GM19351 (cell line): ENCODE data around the gene LIG3.
"Not testable (repeated sequence)": the region's sequence is repeated elsewhere in the genome, so short reads cannot be mapped to it uniquely, and the experiment has no call there.

Source experiments
- ATAC-seq: cut with Tn5 transposase; IDR thresholded peaks from one replicate; pipeline ENCODE4 v1.9.1; 2021; ENCODE audit warnings: mild to moderate bottlenecking, moderate library complexity; ENCODE audit not compliant: unreplicated experiment

The LIG3 gene

DNA sequence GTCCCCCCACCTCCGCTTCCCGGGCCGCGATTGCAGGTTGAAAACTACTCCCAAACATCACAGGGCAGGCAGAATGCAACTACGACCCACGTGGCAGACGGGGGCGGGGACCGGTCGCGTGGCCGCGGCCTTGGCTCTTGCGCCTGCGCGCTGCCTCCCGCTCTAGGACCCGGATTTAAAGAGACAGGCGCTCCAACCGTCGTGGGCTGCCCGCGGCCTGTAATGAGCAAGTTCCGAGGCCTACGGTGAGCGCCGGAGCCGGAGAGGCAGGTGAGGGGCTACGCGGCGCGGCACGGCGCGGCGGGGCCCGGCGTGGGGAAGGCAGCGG lies at the start of gene LIG3:
Gene LIG3, plus strand, starts transcription at position 160 of the 328 bp plus-strand sequence. CDS start 2,494 bp downstream, outside the sequence.
- ATAC-seq, result peak; percentile 75

DNA sequence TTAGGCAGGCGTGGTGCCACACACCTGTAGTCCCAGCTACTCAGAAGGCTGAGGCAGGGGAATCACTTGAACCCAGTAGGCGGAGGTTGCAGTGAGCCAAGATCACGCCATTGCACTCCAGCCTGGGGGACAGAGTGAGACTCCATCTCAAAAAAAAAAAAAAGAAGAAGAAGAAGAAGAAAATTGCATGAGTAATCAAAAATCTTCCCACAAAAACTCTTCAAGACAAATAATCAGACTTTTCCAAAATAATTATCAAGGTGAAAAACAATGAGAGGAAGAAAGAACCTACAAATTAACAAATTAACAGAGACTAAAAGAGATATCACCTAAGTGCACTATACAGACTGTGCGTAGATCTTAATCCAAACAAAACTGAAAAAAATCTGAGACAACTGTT lies 29.5 kb upstream of the LIG3 start:
- not testable (repeated sequence) for ATAC-seq

DNA sequence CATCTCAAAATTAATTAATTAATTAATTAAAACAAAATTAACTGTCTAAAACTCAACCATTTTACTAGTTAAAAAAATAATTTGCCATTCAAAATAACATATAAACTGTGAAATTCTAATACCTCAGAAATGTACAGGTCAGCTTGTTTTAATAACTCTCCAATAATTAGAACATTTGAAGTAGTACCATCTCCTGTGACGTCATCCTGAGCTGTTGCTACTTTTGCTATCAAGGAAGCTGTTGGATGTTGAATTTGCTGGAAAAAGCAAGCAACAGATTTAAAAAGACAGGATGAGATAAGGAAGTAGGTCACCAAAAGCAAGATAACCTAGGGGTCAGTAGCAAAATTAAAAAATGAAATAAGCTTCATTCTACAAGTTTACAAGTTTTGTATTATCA lies 21.9 kb upstream of the LIG3 start:
- no peak for ATAC-seq

DNA sequence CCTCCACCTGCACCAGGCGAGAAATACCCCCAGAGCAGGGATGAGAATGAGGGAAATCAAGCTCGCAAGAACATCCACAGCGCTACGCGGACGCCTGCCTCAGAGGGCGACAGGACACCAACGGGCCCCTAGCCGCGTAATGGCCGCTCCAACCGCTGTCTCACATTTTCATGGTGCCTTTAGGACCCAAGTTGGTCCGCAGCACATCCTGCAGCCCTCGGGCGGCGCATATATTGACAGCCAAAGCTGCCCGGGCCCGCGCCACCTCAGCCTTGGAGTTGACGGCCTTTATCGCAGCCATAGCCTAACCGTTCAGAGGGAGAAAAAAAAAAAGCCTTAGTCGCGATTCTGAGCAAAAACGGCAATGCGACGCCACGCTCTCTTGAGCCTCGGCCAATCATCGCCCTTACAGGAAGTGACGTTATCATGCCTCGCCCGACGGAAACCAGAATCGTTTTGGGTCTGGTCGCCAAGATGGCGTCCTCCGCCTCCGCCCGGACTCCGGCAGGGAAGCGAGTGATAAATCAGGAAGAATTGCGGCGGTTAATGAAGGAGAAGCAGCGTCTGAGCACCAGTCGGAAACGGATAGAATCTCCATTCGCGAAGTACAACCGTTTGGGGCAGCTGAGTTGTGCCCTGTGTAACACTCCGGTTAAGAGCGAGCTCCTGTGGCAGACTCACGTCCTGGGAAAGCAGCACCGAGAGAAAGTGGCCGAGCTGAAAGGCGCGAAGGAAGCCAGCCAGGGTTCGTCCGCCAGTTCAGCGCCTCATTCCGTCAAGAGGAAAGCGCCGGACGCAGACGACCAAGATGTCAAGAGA lies 19.0 kb upstream of the LIG3 start, which contains the start of the genes CCT6B and ZNF830:
Gene CCT6B, minus strand, starts transcription at position 368 of the 819 bp plus-strand sequence. Its CDS starts 67 bp downstream, at position 301.
Gene ZNF830, plus strand, starts transcription at position 448 of the 819 bp plus-strand sequence. Its CDS starts 27 bp downstream, at position 475.
- ATAC-seq, result peak; percentile 92

DNA sequence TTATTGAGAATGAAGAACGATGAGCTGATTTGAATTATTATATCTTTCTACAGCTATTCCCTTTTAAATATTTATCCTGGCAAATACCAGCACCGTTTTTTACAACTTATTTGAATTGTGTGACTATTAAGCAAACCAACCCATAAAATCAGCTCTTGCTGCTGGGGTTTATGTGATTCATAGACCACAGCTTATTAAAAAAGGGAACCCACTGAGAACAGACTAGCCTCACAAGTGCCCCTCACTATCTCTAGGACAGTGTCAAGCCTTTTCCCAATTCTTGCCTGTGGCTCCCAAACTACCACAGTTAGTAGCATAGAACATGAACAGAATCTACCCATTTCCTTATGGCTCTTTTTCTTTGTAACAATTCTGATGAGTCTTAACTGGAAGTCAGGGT lies 6.1 kb upstream of the LIG3 start:
- ATAC-seq, result no peak

DNA sequence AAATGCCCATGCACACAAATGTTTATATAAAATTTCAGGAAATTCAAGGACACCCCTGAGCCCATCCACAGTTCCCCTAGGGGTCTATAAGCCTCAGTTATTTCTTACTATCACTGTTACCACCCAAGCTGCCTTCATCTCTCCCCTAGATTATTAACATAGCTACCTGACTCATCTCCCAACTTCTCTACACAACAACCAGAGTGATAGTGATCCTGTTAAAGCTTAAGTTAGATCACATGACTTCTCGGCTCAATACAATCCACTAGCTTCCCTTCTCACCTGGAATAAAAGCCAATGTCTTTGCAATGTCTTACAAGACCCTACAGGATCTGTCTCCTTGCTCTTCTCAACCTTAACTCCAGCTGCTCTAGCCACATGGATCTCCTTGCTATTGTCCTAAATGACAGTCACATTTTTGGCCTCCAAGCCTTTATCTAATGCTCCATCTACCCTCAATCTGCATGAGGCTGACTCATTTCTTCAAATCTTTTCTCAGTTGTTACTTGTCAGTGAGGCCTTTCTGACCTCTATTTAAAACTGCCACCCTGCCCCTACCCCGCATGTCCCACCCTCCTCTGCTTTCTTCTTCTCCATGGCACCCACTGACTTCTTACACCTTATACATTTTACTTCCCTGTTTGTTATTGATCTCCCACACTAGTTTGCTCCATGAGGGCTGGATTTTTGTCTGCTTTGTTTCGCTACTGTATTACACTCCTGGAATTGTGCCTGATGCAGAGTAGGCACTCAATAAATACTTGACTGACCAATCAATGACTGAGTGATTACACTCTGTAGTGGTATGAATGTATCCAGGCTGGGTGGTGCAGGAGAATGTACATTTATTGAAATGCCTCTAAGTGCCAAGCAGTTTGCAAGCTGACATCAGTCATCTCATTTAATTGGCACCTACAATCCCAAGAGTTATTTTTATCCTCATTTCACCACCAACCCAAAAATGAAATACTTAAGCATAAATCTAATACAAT lies 5.2 kb upstream of the LIG3 start:
- ATAC-seq, result no peak

DNA sequence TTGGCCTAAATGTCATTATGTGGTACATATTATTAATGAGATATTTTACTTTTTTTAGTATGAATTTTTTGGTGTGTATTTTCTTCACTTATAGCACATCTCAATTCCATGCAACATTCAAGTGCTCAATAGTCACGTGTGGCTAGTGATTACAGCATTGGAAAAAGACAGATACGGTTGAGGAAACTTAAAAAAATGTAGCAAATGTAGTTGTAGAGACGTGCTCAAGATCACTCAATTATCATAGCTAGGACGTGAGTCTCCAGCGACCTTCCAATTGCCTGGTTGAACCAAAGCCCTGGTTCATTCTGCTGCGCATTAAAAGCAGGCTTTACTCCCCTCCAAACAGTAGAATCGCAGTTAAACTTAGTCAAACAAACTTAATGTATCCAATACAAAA lies 1.2 kb upstream of the LIG3 start:
- ATAC-seq, result no peak

DNA sequence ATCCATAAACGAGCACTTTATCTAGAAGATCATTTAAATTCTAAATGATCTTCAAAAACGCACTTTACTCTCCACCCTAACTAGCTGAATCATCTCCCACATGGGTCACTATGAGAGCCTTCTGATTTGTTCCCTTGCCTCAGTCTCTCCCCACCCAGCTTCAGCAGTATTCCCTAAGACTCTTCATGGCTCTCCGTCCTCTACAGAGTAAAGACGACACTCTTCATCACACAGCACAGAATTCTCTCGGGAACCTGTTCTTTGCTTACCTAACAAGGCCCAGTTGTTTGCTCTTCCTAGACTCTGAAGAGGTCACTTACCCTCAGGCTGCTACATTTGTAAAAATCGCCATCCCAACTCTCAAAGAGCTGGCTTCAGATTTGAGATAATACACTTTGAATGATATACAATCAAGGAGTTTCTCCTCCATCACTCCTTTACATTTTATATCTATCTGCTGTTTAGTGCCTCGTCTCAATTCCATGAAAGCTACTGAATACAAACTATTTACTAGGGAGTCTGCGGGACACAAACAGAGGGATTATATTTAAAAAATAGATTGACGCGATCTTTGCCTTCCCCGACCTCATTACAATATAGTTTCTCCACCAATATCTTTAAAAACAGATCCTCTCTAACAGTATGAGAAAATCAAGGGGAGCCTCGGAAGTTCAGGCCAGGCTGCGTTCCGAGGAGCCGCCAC lies 511 bp upstream of the LIG3 start:
- ATAC-seq, result no peak

DNA sequence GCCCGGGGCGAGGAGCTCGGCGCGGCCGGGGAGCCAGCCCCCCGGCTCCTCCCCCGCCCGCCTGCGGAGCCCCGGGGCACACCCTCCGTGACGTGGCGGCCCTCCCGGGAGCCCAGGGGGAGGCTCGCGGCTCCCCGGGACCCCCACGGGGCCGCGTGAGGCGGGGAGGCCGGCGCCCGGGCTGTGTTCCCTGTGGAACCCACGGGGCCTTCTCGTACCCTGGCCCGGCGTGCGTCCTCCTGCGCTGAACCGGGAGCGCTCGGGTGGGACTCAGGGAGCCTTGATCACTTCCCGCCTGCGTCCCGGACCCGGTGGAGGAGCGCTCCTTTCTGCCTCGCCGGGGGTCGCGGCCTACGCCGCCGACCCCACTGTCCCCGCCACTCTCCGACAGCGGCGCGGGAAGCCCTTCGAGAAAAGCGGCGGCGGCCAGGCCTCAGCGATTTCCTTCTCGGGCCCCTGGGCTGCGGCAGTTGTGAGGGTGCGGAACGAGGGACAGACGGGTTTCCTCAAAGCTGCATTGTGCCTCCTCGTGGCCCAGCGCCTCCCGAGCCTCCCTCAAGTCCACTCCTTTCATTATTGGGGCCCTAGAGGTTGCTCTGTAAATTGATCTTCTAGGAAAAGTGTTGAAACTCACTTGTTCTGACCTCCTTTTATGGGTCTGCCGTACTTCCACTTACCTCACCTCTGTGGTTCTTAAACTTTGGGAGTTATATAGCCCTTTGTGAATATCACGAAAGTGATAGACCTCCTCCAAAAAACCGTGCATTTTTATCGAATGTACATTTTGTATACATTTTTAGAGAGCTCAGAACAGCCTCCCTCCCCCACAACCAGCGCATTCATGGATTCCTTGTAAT lies 597 bp downstream of the LIG3 start:
- peak; percentile 71 for ATAC-seq

DNA sequence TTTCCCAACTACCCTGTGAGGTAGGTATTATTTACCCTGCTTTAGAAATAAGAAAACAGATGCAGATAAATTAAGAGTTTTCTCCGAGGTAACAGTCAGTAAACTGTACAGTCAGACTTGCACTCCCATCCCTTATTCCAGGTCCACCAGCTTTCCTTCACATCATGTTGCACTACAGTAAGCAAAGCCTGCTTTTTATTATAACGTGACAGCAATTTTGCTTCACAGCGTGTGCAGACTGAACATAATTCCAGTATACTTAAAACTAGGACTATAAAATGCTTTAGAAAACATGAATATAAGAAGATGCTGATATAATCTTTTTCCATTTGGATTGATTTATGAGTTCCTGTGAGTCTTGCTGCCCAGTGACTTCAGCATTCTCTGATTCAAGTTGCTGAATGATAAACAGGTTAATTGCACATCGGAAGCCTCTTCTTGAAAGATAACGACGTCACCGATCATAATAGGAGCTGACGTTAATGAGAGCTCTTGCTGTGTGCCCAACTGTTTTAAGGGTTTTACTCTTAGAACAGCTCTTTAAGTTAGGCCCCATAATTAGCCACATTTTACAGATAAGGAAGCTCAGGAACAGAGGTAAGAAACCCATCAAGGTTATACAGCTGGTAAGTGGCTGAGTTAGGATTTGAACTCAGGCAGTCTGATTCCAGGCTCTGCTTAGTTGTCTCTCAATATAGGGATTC lies 1.4 kb downstream of the LIG3 start:
- ATAC-seq, result no peak

DNA sequence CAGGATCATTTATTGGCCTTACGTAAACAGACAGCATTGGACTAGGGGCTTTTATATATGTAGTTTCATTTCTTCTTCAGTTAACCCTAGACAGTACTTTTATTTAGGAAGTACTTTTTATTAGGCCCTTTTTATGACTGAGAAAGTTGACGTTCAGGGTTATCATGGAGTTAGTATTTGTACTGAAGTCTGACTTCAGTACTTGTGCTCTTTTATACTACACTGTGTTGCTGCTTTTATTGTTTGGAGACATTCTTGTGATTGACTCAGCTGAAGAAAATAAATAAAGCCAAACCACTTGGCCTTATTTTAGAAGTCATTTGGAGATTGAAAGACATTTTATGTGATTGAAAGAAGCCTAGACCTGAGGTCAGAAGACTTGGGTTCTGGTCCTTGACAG lies 6.9 kb downstream of the LIG3 start:
- ATAC-seq, result no peak

DNA sequence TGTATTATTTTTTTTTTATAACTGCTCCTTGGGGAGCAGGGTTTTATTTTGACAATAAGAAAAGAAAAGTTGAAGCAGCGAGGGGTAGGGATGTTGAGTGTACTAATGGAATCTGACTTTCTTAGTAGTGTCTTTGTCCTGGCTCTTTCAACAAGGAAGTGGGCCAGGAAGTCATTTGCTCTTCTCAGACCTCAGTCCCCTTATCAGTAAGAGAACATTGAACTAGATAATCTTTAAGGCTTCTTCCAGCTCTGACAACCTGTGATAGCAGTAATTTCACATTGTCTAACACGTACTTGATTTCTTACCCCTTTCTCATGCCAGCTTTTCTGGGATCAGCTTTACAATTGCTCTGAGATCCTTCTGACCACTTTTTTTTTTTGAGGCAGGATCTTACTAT lies 8.3 kb downstream of the LIG3 start:
- ATAC-seq, result no peak

DNA sequence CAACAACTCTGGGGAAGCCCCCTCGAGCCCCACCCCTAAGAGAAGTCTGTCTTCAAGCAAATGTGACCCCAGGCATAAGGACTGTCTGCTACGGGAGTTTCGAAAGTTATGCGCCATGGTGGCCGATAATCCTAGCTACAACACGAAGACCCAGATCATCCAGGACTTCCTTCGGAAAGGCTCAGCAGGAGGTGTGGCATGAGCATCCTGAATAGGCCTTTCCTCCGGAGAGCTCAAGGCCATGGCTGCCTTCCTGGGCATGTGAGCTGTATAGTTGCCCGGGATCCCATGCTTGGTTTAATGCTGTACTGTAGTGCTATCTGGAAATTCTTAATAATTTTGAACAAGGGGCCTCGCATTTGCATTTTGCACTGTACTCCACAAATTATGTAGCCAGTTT lies 9.2 kb downstream of the LIG3 start:
- no peak for ATAC-seq

DNA sequence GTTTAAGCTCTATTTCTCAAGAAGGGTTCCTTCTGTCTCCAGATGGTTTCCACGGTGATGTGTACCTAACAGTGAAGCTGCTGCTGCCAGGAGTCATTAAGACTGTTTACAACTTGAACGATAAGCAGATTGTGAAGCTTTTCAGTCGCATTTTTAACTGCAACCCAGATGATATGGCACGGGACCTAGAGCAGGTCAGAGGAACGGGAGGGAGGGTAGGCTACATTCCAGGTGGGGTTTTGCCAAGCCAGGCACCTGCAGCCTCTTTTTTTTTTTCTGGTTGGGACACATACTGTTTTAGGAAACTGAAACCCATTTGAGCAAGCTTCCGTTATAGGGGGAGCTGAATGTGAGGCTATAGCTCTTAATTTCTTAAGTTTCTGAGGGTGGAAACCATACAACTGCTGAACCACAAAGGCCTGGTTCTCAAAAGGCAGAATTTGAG lies 10.6 kb downstream of the LIG3 start:
- ATAC-seq, result no peak

DNA sequence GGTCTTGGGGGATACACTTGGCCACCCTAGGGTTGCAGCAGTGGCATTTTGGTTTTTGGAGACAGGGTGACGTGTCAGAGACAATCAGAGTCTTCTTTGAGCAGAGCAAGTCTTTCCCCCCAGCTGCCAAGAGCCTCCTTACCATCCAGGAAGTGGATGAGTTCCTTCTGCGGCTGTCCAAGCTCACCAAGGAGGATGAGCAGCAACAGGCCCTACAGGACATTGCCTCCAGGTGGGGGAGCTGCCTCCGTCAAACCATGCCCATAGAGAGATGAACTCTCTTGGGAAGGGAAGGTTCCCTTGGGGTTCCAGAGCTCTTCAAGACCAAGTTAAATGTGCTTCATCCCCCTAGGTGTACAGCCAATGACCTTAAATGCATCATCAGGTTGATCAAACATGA lies 11.3 kb downstream of the LIG3 start:
- no peak for ATAC-seq

DNA sequence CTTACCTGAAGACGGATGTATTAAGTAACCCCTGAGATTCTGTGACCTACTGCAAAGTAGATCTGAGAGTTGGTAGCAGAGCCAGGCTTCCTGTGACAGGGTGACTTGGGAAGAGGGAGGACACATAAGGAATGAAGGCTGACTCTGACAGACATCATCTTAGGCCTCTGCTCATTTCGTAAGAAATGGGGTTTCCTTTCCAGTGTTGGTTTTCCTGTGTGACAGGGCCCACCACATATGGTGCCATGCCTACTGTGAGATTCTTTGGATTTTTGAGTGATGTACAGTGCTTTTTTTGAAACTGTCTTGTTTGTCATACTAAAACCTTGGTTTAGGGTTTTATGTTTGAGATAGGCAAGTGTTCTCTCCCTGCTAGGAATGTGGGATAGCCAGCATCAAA lies 12.7 kb downstream of the LIG3 start:
- ATAC-seq, result no peak

DNA sequence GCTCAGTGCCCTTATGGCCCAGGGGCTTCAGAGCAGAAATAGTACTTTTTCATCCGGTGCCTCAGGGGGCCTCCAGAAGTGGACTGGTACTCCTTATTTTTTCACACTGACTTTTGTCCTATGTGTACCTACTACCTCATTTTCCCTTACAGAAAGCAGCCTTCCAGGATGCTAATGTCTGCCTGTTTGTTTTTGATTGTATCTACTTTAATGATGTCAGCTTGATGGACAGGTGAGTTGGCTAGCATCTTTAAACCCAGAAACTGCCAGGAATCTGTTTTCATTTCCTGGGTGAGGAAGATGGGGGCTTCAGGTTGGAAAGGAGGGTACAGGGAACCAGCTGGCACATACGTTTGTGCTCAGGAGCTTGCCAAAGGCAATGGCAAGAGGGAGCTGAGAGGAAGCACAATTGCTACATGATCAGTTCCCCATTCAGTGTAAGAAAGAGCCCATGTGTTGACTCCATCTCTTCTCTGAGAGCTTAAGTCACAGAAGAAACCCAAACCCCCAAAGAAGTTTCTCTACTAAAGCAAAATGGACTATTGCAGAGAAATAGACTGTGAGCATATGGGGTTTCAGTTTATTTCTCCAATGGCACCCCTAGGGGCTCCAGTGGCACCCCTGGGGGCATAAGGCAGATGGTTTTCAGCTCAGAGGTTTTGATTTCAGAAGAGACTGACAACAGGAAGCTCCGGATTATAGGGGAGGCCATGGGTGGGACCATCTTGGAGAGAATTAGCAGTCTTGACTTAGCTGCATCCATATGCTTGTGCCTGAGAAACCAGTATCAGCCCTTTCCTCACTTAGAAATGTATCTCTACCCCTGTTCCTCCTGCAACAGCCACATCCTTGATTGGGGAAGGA lies 16.3 kb downstream of the LIG3 start:
- no peak for ATAC-seq

DNA sequence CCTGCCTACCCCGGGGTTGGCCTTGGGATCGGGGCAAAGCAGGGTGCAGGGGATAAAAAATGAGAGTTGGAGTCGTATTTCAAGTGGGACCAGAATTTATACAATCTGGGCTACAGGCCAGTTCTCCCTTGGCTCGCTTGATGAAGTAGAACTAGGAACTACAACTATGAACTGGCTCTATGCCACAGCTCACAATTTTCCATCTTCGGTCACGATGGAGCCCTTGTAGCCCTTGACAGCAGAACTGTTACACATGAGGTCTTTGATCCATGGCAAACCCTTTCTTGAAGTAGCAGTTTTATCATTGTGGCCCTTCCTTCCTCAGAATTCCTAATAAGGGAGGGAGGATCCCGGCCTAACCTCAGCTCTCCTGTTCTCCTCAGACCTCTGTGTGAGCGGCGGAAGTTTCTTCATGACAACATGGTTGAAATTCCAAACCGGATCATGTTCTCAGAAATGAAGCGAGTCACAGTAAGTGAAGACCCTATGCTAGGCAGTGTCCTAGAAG lies 17.1 kb downstream of the LIG3 start:
- ATAC-seq, result no peak
